DND-41 (cell line): ENCODE results near the gene TMEM62.

ENCODE experiments used
- ATAC-seq: fragments of 200-7000 bp; cut with Tn5 transposase; 3 replicates; pipeline ENCODE4 v1.9.1; 2021; ENCODE audit warnings: low read depth; ENCODE audit not compliant: insufficient read depth
- DNase-seq: peaks from one replicate; pipeline ENCODE4 v3.0.0-alpha.2; 2020
- H2AFZ ChIP-seq: 2 replicates; pipeline ENCODE4 v1.6.0; 2012; ENCODE audit warnings: low read depth, low read length
- H3K27ac ChIP-seq: 2 replicates; pipeline ENCODE4 v1.5.1; 2012; ENCODE audit warnings: low read length, inconsistent platforms
- H3K27me3 ChIP-seq: fragments of 200-600 bp; sonication (generic); 2 replicates; pipeline ENCODE4 v1.6.0; 2012; ENCODE audit warnings: low read length, mild to moderate bottlenecking, inconsistent platforms; ENCODE audit not compliant: insufficient read depth, poor library complexity
- H3K36me3 ChIP-seq: 2 replicates; pipeline ENCODE4 v1.5.1; 2012; ENCODE audit warnings: low read length, inconsistent platforms; ENCODE audit not compliant: insufficient read depth
- H3K4me1 ChIP-seq: 2 replicates; pipeline ENCODE4 v1.5.1; 2012; ENCODE audit warnings: mild to moderate bottlenecking, low read length; ENCODE audit not compliant: insufficient read depth
- H3K4me2 ChIP-seq: 2 replicates; pipeline ENCODE4 v1.6.0; 2012; ENCODE audit warnings: mild to moderate bottlenecking, moderate library complexity, low read length, inconsistent platforms; ENCODE audit not compliant: insufficient read depth
- H3K4me3 ChIP-seq, 2 experiments: fragments of 200-600 bp in 1 of 2; shearing (Covaris generic) in 1 of 2; 2 replicates each; pipeline ENCODE4 v1.5.1; 2012 to 2016; ENCODE audit warnings: inconsistent platforms in 2 of 2, low read length in 2 of 2, mild to moderate bottlenecking in 2 of 2, low read depth in 1 of 2, moderate library complexity in 1 of 2
- H3K79me2 ChIP-seq: 2 replicates; pipeline ENCODE4 v1.6.0; 2012; ENCODE audit warnings: low read length, inconsistent platforms; ENCODE audit not compliant: insufficient read depth
- H3K9ac ChIP-seq: 2 replicates; pipeline ENCODE4 v1.6.0; 2012; ENCODE audit warnings: low read depth, mild to moderate bottlenecking, inconsistent platforms, low read length, moderate library complexity
- H3K9me3 ChIP-seq: 2 replicates; pipeline ENCODE4 v1.5.1; 2012; ENCODE audit warnings: low read length, moderate library complexity, mild to moderate bottlenecking, inconsistent platforms; ENCODE audit not compliant: insufficient read depth, severe bottlenecking
- H4K20me1 ChIP-seq: 2 replicates; pipeline ENCODE4 v1.6.0; 2012; ENCODE audit warnings: low read length; ENCODE audit not compliant: insufficient read depth
- CTCF ChIP-seq: IDR thresholded peaks from 2 replicates; pipeline ENCODE4 v1.5.1; 2012; ENCODE audit warnings: borderline replicate concordance, low read length, moderate library complexity, mild to moderate bottlenecking; ENCODE audit not compliant: poor library complexity, severe bottlenecking; ENCODE audit errors: extremely low read depth
- EZH2 ChIP-seq: IDR thresholded peaks from 3 replicates; pipeline ENCODE4 v1.6.1; 2012; ENCODE audit warnings: borderline replicate concordance, low read depth, mild to moderate bottlenecking, moderate library complexity, low read length, inconsistent platforms; ENCODE audit not compliant: severe bottlenecking

Gene TMEM62

GRCh38 chr15:43226436-43227305, 93.3 kb downstream of the TMEM62 start:
- H3K36me3 ChIP-seq: no peaks in the 10 kb centered on the region
- H3K4me1 ChIP-seq: no peaks in the 10 kb centered on the region
- no peak overlapping the region for H3K9ac ChIP-seq
- no peaks in the 10 kb centered on the region for H3K9me3 ChIP-seq
- H3K4me3 ChIP-seq: no peak overlapping the region
- no peak overlapping the region for H3K27ac ChIP-seq
- DNase-seq (no peak), ATAC-seq (no peak)
- no peaks in the 10 kb centered on the region for H4K20me1 ChIP-seq
- TF ChIP-seq CTCF (no peak), EZH2 (no peak)
- H3K27me3 ChIP-seq: peaks cover 6% of the 10 kb centered on the region
- H2AFZ ChIP-seq: no peak overlapping the region
- no peak overlapping the region for H3K4me2 ChIP-seq
- no peaks in the 10 kb centered on the region for H3K79me2 ChIP-seq

- Histone ChIP-seq H2AFZ (no peak overlapping the region), H3K27ac (no peak overlapping the region), H3K4me2 (no peak overlapping the region), H3K36me3 (no peaks in the 10 kb centered on the region), H3K4me3 (no peak overlapping the region), H3K79me2 (no peaks in the 10 kb centered on the region), H3K27me3 (peaks cover 7% of the 10 kb centered on the region), H3K4me1 (no peaks in the 10 kb centered on the region), H4K20me1 (no peaks in the 10 kb centered on the region), H3K9me3 (no peaks in the 10 kb centered on the region), H3K9ac (no peak overlapping the region)
- TF ChIP-seq CTCF (no peak), EZH2 (no peak)
- ATAC-seq (no peak), DNase-seq (no peak)
Observed at GRCh38 chr15:43229977-43230376, 96.6 kb downstream of the TMEM62 start.

DNA sequence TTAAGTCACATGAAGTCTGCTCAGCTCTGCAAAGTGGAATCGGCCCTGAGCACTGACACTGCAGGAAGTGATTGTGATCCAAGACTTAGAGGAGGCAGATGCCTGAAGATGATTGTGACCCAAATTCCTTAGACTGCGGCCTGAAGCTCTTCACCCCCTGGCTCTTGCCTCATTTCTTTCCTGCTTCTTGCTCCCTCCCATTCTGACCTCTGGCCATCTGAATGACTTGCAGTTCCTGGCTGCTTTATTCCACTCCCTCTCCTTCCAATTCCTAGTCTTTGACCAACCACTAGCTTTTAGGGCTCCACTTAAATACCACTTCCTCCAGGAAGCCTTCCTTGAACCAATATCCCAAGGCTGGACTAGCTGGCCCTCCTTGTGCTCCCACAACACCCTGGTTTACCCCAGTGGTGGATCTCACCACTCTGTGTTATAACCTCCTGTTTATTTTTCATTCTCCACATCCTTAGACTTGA, 97.3 kb downstream of the TMEM62 start:
- no peak for ATAC-seq

More for the DNA sequence above, 97.3 kb downstream of the TMEM62 start:
- no peak for TF ChIP-seq CTCF
- TF ChIP-seq EZH2: no peak
- H3K9me3 ChIP-seq: no peaks in the 10 kb centered on the region
- no peak overlapping the region for H3K27ac ChIP-seq
- no peaks in the 10 kb centered on the region for H3K36me3 ChIP-seq
- H3K4me1 ChIP-seq: no peaks in the 10 kb centered on the region
- peaks cover 7% of the 10 kb centered on the region for H3K27me3 ChIP-seq
- no peak overlapping the region for H3K9ac ChIP-seq
- H3K4me3 ChIP-seq: no peak overlapping the region
- no peak overlapping the region for H3K4me2 ChIP-seq
- DNase-seq: no peak
- H2AFZ ChIP-seq: no peak overlapping the region
- H3K79me2 ChIP-seq: no peaks in the 10 kb centered on the region
- no peaks in the 10 kb centered on the region for H4K20me1 ChIP-seq
